ENCODE data around the gene EXOC3. TPM values are rescaled to one million over a fixed set of nuclear protein-coding genes. Genes with fewer than 3 reads are reported as not detected.

The EXOC3 gene
- total RNA-seq, 4 donors from 2014 or later: 44.3 to 81.7 (median 54.0) TPM

- DNase-seq: no peak
- in situ Hi-C loops (cut with MboI; ENCODE audit: low sequenced_read_pairs in 4 of 4): no loop called here
Measured at GRCh38 chr5:478369-478981, 35.5 kb downstream of the EXOC3 start.

GRCh38 chr5:478982-479535, 36.1 kb downstream of the EXOC3 start:
- Histone ChIP-seq H3K27ac (no peak overlapping the region), H3K36me3 (no peaks in the 10 kb centered on the region), H3K27me3 (peaks cover 76 to 92% (median 86%) of the 10 kb centered on the region in 3 donors), H3K4me3 (no peak overlapping the region), H3K4me1 (peaks cover 0 to 10% of the 10 kb centered on the region in 2 donors), H3K9me3 (no peaks in the 10 kb centered on the region)
- in situ Hi-C loops (cut with MboI; ENCODE audit: low sequenced_read_pairs in 4 of 4): no loop called here
- TF ChIP-seq CTCF (IDR thresholded peaks at IDR 0.05 in 4 of 5, conservative IDR thresholded peaks at IDR 0.05 in 1 of 5) (no peak), POLR2A (IDR thresholded peaks at IDR 0.05) (no peak)
- DNase-seq: no peak
- no peak for ATAC-seq
- intact Hi-C loops (cut with DNase I; ENCODE audit: low total_unique reads): no loop called here

More at GRCh38 chr5:478369-478981, 35.5 kb downstream of the EXOC3 start:
- no peak overlapping the region for H3K27ac ChIP-seq
- peaks cover 73 to 88% (median 84%) of the 10 kb centered on the region in 3 donors for H3K27me3 ChIP-seq
- peaks cover 0 to 10% of the 10 kb centered on the region in 2 donors for H3K4me1 ChIP-seq
- ATAC-seq: no peak
- TF ChIP-seq CTCF (IDR thresholded peaks at IDR 0.05 in 4 of 5, conservative IDR thresholded peaks at IDR 0.05 in 1 of 5) (no peak), POLR2A (IDR thresholded peaks at IDR 0.05) (no peak)
- intact Hi-C loops (cut with DNase I; ENCODE audit: low total_unique reads): no loop called here
- no peaks in the 10 kb centered on the region for H3K36me3 ChIP-seq
- H3K9me3 ChIP-seq: no peaks in the 10 kb centered on the region
- no peak overlapping the region for H3K4me3 ChIP-seq

- no peak overlapping the region for H3K27ac ChIP-seq
- DNase-seq (no peak), ATAC-seq (no peak)
- TF ChIP-seq POLR2A (IDR thresholded peaks at IDR 0.05) (no peak), CTCF (IDR thresholded peaks at IDR 0.05 in 4 of 5, conservative IDR thresholded peaks at IDR 0.05 in 1 of 5) (no peak)
- in situ Hi-C loops (cut with MboI; ENCODE audit: low sequenced_read_pairs in 4 of 4): no loop called here
- peaks cover 0 to 8% of the 10 kb centered on the region in 2 donors for H3K4me1 ChIP-seq
- no peak overlapping the region for H3K4me3 ChIP-seq
- intact Hi-C loops (cut with DNase I; ENCODE audit: low total_unique reads): no loop called here
- no peaks in the 10 kb centered on the region for H3K9me3 ChIP-seq
- H3K36me3 ChIP-seq: no peaks in the 10 kb centered on the region
- peaks cover 78 to 90% (median 89%) of the 10 kb centered on the region in 3 donors for H3K27me3 ChIP-seq
Measured at GRCh38 chr5:479566-480319, 36.8 kb downstream of the EXOC3 start.

GRCh38 chr5:481347-481746, 38.4 kb downstream of the EXOC3 start:
- in situ Hi-C loops (cut with MboI; ENCODE audit: low sequenced_read_pairs in 4 of 4) (no loop called here), intact Hi-C loops (cut with DNase I; ENCODE audit: low total_unique reads) (no loop called here)
- Histone ChIP-seq H3K27me3 (peaks cover 75 to 88% (median 81%) of the 10 kb centered on the region in 3 donors), H3K27ac (no peak overlapping the region), H3K9me3 (no peaks in the 10 kb centered on the region), H3K4me1 (no peaks in the 10 kb centered on the region), H3K4me3 (no peak overlapping the region), H3K36me3 (no peaks in the 10 kb centered on the region)
- TF ChIP-seq CTCF (IDR thresholded peaks at IDR 0.05 in 4 of 5, conservative IDR thresholded peaks at IDR 0.05 in 1 of 5) (no peak), POLR2A (IDR thresholded peaks at IDR 0.05) (no peak)
- DNase-seq (no peak), ATAC-seq (no peak)

Measured in gastrocnemius medialis (tissue), 4 donors.